ENCODE measurements around the gene COL4A3. TPM values are rescaled to one million over a fixed set of nuclear protein-coding genes. Genes with fewer than 3 reads are reported as not detected.
A peak's percentile ranks its signal among the peaks of the same experiment; 100 is the strongest.

Gene COL4A3
- total RNA-seq, 1 donor = not detected

DNA sequence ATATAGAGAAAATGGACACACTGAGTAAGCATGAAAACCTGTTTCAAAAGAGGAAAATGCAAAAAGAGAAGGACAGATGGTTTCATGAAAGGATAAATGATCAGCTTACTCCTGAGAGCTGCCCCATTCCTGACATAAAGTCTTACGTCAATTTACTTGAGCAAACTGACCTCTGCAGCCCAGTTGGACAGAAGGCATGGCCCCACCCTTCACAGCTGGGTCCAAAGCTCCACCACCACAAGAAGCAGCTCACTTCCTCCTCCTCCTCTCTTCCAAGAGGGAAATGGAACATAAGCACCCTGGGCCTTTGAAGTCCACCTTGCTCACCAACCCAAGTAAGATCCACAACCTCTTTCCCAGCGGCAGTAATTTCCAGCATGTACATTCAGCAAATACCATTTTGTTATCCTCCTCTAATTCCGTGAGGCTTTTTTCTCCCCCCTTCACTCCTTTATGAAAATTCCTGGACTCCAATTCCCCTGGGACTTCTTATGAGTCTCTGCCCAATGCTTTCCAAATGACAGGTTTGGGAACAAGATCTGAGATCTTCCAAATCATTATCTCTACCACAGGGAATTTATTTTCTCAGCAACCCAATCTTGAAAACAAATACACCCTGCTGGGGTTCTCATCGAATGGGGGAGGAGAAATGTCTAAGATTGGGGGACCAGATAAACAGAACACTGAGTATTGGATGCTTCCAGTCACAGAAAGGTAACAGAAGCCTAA, 10.5 kb upstream of the COL4A3 start:
- Histone ChIP-seq H3K4me2 (ENCODE audit: insufficient read depth, low read length) (no peak overlapping the region), H3K27me3 (ENCODE audit: insufficient read depth, low read length) (no peaks in the 10 kb centered on the region), H3K4me1 (ENCODE audit: insufficient read depth, low read length) (peaks cover 12% of the 10 kb centered on the region), H3K36me3 (ENCODE audit: insufficient read depth, low read length) (no peaks in the 10 kb centered on the region), H3K27ac (ENCODE audit: low read depth, low read length) (no peak overlapping the region), H4K20me1 (ENCODE audit: insufficient read depth, low read length) (no peaks in the 10 kb centered on the region), H3K4me3 (ENCODE audit: insufficient read depth, low read length) (no peak overlapping the region), H3K9me3 (ENCODE audit: low read depth, low read length) (no peaks in the 10 kb centered on the region), H3K79me2 (ENCODE audit: insufficient read depth, low read length) (no peaks in the 10 kb centered on the region), H2AFZ (ENCODE audit: low read length) (no peak overlapping the region)
- DNase-seq (ENCODE audit: insufficient read length, low spot score, missing footprints) = no peak
- TF ChIP-seq, protein P1, sequence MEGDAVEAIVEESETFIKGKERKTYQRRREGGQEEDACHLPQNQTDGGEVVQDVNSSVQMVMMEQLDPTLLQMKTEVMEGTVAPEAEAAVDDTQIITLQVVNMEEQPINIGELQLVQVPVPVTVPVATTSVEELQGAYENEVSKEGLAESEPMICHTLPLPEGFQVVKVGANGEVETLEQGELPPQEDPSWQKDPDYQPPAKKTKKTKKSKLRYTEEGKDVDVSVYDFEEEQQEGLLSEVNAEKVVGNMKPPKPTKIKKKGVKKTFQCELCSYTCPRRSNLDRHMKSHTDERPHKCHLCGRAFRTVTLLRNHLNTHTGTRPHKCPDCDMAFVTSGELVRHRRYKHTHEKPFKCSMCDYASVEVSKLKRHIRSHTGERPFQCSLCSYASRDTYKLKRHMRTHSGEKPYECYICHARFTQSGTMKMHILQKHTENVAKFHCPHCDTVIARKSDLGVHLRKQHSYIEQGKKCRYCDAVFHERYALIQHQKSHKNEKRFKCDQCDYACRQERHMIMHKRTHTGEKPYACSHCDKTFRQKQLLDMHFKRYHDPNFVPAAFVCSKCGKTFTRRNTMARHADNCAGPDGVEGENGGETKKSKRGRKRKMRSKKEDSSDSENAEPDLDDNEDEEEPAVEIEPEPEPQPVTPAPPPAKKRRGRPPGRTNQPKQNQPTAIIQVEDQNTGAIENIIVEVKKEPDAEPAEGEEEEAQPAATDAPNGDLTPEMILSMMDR (IDR thresholded peaks at IDR 0.05; ENCODE audit: extremely low read depth, low read depth, low read length) = no peak

DNA sequence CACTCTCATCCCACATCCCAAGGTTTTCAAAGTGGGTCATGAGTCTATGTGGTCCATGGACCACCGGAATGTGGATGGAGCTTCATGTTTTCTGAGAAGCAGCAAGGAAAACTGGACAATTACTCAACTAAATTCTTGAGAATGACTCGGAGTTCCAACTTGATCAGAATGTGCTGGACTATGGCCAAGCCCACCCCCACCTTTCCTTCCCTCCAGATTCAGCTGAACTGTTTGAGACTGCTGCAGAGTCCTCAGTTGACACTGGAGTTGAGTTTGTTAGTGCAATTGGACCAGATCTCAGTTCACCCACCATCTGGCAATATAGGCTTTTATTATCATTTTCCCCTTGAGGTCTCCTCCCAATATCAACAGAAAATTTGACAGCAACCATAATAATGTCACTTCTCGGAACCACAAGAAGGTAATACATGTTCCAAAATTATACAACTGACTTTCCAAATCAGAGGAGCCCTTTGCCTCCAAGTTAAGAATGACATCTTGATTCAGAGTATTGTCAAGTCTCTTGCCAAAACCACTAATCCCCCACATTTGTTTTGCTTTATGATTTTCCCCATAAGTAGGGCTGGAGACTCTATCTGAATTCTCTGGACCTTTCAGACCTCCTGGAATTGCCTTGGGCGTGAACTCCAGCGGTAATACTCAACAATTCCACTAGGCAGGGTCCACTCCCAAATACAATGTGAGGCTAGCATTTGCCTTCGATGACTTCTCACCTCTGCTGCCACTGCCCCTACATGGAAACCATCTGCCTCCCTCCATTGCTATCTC, 9.2 kb upstream of the COL4A3 start:
- Histone ChIP-seq H3K4me2 (ENCODE audit: insufficient read depth, low read length) (peak overlapping the region; percentile 16), H4K20me1 (ENCODE audit: insufficient read depth, low read length) (no peaks in the 10 kb centered on the region), H3K27ac (ENCODE audit: low read depth, low read length) (no peak overlapping the region), H2AFZ (ENCODE audit: low read length) (no peak overlapping the region), H3K4me3 (ENCODE audit: insufficient read depth, low read length) (no peak overlapping the region), H3K4me1 (ENCODE audit: insufficient read depth, low read length) (peaks cover 12% of the 10 kb centered on the region), H3K36me3 (ENCODE audit: insufficient read depth, low read length) (no peaks in the 10 kb centered on the region), H3K9me3 (ENCODE audit: low read depth, low read length) (no peaks in the 10 kb centered on the region), H3K79me2 (ENCODE audit: insufficient read depth, low read length) (no peaks in the 10 kb centered on the region), H3K27me3 (ENCODE audit: insufficient read depth, low read length) (no peaks in the 10 kb centered on the region)
- DNase-seq (ENCODE audit: insufficient read length, low spot score, missing footprints) = no peak
- TF ChIP-seq, protein P1 (IDR thresholded peaks at IDR 0.05; ENCODE audit: extremely low read depth, low read depth, low read length) = no peak

DNA sequence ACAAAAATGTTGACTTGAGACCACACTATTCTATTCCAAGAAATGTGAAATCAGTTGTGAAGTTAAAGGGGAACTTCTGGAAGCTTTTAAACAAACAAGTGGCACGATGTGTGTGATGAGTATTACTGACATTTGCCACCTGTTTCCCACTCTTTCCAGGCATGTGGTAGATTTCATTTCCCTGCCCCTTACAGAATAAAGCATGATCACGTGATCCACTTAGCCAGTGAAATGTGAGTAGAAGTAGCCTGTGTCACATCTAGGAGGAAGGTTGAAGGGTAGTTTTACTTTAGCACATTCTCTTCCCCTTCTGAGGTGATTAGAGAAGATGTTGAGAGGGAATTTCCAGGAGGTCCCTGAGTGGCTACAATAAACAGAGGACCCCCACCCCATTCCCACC, 4.3 kb upstream of the COL4A3 start:
- H3K4me2 ChIP-seq (ENCODE audit: insufficient read depth, low read length) = no peak overlapping the region
- no peak overlapping the region for H3K4me3 ChIP-seq (ENCODE audit: insufficient read depth, low read length)
- H3K9me3 ChIP-seq (ENCODE audit: low read depth, low read length) = no peaks in the 10 kb centered on the region
- peaks cover 31% of the 10 kb centered on the region for H3K27me3 ChIP-seq (ENCODE audit: insufficient read depth, low read length)
- peaks cover 5% of the 10 kb centered on the region for H3K4me1 ChIP-seq (ENCODE audit: insufficient read depth, low read length)
- no peak for DNase-seq (ENCODE audit: insufficient read length, low spot score, missing footprints)
- H3K27ac ChIP-seq (ENCODE audit: low read depth, low read length) = no peak overlapping the region
- no peak overlapping the region for H2AFZ ChIP-seq (ENCODE audit: low read length)
- no peaks in the 10 kb centered on the region for H3K36me3 ChIP-seq (ENCODE audit: insufficient read depth, low read length)
- no peaks in the 10 kb centered on the region for H3K79me2 ChIP-seq (ENCODE audit: insufficient read depth, low read length)
- TF ChIP-seq, protein P1 (IDR thresholded peaks at IDR 0.05; ENCODE audit: extremely low read depth, low read depth, low read length) = no peak
- H4K20me1 ChIP-seq (ENCODE audit: insufficient read depth, low read length) = no peaks in the 10 kb centered on the region

DNA sequence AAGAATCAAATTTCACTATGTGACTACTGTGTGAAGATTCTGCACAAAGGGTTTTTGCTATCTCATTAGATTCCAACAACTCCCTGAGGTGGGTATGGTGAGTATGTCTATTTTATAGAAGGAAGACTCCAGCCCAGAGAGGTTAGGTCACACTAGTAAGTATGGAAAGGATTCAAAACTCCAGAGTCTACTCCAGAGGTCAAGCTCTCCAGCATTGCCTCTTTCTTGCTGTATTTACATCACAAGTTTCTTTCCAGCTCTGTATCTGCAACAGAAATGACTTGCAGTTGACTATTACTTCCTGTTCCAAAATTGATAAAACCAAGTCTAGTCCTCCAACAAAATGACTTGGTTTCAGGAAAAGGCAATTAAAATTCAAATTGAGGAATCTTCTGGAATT, 2.5 kb upstream of the COL4A3 start:
- peak; percentile 63 for DNase-seq (ENCODE audit: insufficient read length, low spot score, missing footprints)
- H3K79me2 ChIP-seq (ENCODE audit: insufficient read depth, low read length) = no peaks in the 10 kb centered on the region
- no peak overlapping the region for H3K4me2 ChIP-seq (ENCODE audit: insufficient read depth, low read length)
- no peak overlapping the region for H2AFZ ChIP-seq (ENCODE audit: low read length)
- peaks cover 3% of the 10 kb centered on the region for H3K9me3 ChIP-seq (ENCODE audit: low read depth, low read length)
- peaks cover 49% of the 10 kb centered on the region for H3K27me3 ChIP-seq (ENCODE audit: insufficient read depth, low read length)
- no peaks in the 10 kb centered on the region for H4K20me1 ChIP-seq (ENCODE audit: insufficient read depth, low read length)
- H3K27ac ChIP-seq (ENCODE audit: low read depth, low read length) = no peak overlapping the region
- no peaks in the 10 kb centered on the region for H3K4me1 ChIP-seq (ENCODE audit: insufficient read depth, low read length)
- TF ChIP-seq, protein P1 (IDR thresholded peaks at IDR 0.05; ENCODE audit: extremely low read depth, low read depth, low read length) = no peak
- H3K36me3 ChIP-seq (ENCODE audit: insufficient read depth, low read length) = no peaks in the 10 kb centered on the region
- H3K4me3 ChIP-seq (ENCODE audit: insufficient read depth, low read length) = no peak overlapping the region

Data from osteoblast (primary cell).